Tibial nerve (tissue), 3 donors: ENCODE data around the gene SUPT7L.

Source experiments
- POLR2A ChIP-seq, 2 donors: fragments of 450-650 bp; IDR thresholded peaks; one replicate each; pipeline ENCODE4 v1.6.1; 2017; ENCODE audit warnings: antibody characterized with exemption in 2 of 2, mild to moderate bottlenecking in 2 of 2, moderate library complexity in 2 of 2
- TF ChIP-seq, protein P1 (sequence below), 5 experiments: fragments of 200-600 bp in 3 of 5; fragments of 450-650 bp in 2 of 5; sonication (generic) in 3 of 5; IDR thresholded peaks; one replicate each; pipeline ENCODE4 v1.5.1; 2016 to 2019; ENCODE audit warnings: antibody characterized with exemption in 5 of 5, mild to moderate bottlenecking in 3 of 5, moderate library complexity in 2 of 5

DNA sequence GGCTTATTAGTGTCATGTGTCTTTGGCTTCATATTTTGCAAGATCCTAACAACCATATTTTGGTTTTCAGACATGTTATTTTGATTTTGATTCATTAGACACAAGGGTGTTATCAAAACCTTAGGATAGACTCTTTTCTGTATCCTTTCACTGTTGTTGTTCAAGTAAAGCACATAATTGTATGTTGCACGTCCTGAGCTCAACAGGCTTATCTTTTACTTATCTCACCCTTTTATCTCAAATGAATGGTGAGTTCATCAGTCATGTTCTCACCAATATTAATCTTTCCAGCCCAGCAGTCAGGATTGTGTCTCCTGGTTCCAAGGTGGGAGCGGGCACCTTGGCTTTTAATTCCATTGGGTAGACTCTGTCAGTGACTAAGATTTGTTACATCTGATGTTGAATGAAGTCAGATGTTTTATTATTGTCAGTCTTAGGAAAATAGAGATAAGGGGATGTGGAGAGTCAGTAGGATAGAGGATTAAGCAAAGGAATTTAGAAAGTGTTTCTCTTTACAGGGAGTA, 22.6 kb downstream of the SUPT7L start:
- TF ChIP-seq, protein P1, sequence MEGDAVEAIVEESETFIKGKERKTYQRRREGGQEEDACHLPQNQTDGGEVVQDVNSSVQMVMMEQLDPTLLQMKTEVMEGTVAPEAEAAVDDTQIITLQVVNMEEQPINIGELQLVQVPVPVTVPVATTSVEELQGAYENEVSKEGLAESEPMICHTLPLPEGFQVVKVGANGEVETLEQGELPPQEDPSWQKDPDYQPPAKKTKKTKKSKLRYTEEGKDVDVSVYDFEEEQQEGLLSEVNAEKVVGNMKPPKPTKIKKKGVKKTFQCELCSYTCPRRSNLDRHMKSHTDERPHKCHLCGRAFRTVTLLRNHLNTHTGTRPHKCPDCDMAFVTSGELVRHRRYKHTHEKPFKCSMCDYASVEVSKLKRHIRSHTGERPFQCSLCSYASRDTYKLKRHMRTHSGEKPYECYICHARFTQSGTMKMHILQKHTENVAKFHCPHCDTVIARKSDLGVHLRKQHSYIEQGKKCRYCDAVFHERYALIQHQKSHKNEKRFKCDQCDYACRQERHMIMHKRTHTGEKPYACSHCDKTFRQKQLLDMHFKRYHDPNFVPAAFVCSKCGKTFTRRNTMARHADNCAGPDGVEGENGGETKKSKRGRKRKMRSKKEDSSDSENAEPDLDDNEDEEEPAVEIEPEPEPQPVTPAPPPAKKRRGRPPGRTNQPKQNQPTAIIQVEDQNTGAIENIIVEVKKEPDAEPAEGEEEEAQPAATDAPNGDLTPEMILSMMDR (IDR thresholded peaks at IDR 0.05) = no peak
- TF ChIP-seq POLR2A (IDR thresholded peaks at IDR 0.05) = no peak
